ENCODE data around the gene SCN5A.

GRCh38 chr3:38534604-38535003 lies 114.9 kb downstream of the SCN5A start:
- TF ChIP-seq CREM (CRISPR knock-in tag; IDR thresholded peaks at IDR 0.05): no peak
- no peak for TF ChIP-seq CTCF (IDR thresholded peaks at IDR 0.05)
- TF ChIP-seq ZNF121 (CRISPR knock-in tag; IDR thresholded peaks at IDR 0.05): no peak
- TF ChIP-seq ATF2 (CRISPR knock-in tag; IDR thresholded peaks at IDR 0.05; ENCODE audit: borderline replicate concordance, low read depth): no peak
- no peak for TF ChIP-seq ZNF281 (CRISPR knock-in tag; IDR thresholded peaks at IDR 0.05)

Measured in WTC11 (cell line).